ENCODE data around the gene AFG3L2. TPM values are rescaled to one million over a fixed set of nuclear protein-coding genes. Genes with fewer than 3 reads are reported as not detected.
"Not testable (repeated sequence)": the region's sequence is repeated elsewhere in the genome, so short reads cannot be mapped to it uniquely, and the experiment has no call there.

The AFG3L2 gene
- total and polyA plus RNA-seq, 2 experiments from 2014 or later = 50.3 to 105 TPM

GRCh38 chr18:12384261-12384660 lies 7.2 kb upstream of the AFG3L2 start (continued):
- TF ChIP-seq REST (IDR thresholded peaks at IDR 0.05; ENCODE audit: unreplicated experiment) = no peak
- TF ChIP-seq CTCF (conservative IDR thresholded peaks at IDR 0.05; ENCODE audit: low read depth in 2 of 2) = no peak

GRCh38 chr18:12383759-12384158 lies 6.7 kb upstream of the AFG3L2 start:
- not testable (repeated sequence) for DNase-seq (ENCODE audit: low spot score); H3F3A ChIP-seq (replicated peaks; ENCODE audit: low read depth); ATAC-seq; H3K4me2 ChIP-seq; H3K4me3 ChIP-seq; H3K36me3 ChIP-seq (ENCODE audit: insufficient read depth); H4K20me1 ChIP-seq (replicated peaks; ENCODE audit: insufficient read depth); H3K4me1 ChIP-seq (ENCODE audit: insufficient read depth); H3K79me2 ChIP-seq (replicated peaks; ENCODE audit: insufficient read depth); H3K4me3 Mint-ChIP-seq; H3K27ac ChIP-seq (ENCODE audit: low read depth); H2AFZ ChIP-seq; H3K36me3 Mint-ChIP-seq (ENCODE audit: low read depth); H3K27ac Mint-ChIP-seq; H3K9me2 ChIP-seq (ENCODE audit: insufficient read depth); H3K27me3 Mint-ChIP-seq (ENCODE audit: insufficient read depth, low read depth, poor library complexity); H3K9me3 Mint-ChIP-seq; H3K4me1 Mint-ChIP-seq; H3K27me3 ChIP-seq (ENCODE audit: insufficient read depth)

- not testable (repeated sequence) for H3K36me3 Mint-ChIP-seq (ENCODE audit: low read depth); H3K9me2 ChIP-seq (ENCODE audit: insufficient read depth); H3K4me3 ChIP-seq; H3K27me3 ChIP-seq (ENCODE audit: insufficient read depth); H3K4me3 Mint-ChIP-seq; H3K79me2 ChIP-seq (replicated peaks; ENCODE audit: insufficient read depth); DNase-seq (ENCODE audit: low spot score); H4K20me1 ChIP-seq (replicated peaks; ENCODE audit: insufficient read depth); H3K4me1 ChIP-seq (ENCODE audit: insufficient read depth); H3K27me3 Mint-ChIP-seq (ENCODE audit: insufficient read depth, low read depth, poor library complexity); ATAC-seq; H3K9me3 Mint-ChIP-seq; H2AFZ ChIP-seq; H3K27ac Mint-ChIP-seq; H3K36me3 ChIP-seq (ENCODE audit: insufficient read depth); H3F3A ChIP-seq (replicated peaks; ENCODE audit: low read depth); H3K4me1 Mint-ChIP-seq; H3K27ac ChIP-seq (ENCODE audit: low read depth); H3K4me2 ChIP-seq
Measured at GRCh38 chr18:12382221-12382814, 5.3 kb upstream of the AFG3L2 start.

GRCh38 chr18:12378198-12378558 lies 1.2 kb upstream of the AFG3L2 start:
- peaks cover 35% of the 10 kb centered on the region for H3K79me2 ChIP-seq (replicated peaks; ENCODE audit: insufficient read depth)
- H3K27ac ChIP-seq (ENCODE audit: low read depth) = peak overlapping the region; percentile 98
- 0 out of 2 replicates have a peak, but pooled peaks cover 16% of the 10 kb centered on the region for H3F3A ChIP-seq (replicated peaks; ENCODE audit: low read depth)
- H3K4me1 ChIP-seq (ENCODE audit: insufficient read depth) = peaks cover 28% of the 10 kb centered on the region
- peak overlapping the region; percentile 100 for H3K27ac Mint-ChIP-seq
- H3K4me1 Mint-ChIP-seq = peaks cover 26% of the 10 kb centered on the region
- peak overlapping the region; percentile 75 for H3K4me2 ChIP-seq
- not testable (repeated sequence) for H3K27me3 ChIP-seq (ENCODE audit: insufficient read depth); H3K27me3 Mint-ChIP-seq (ENCODE audit: insufficient read depth, low read depth, poor library complexity); H3K36me3 Mint-ChIP-seq (ENCODE audit: low read depth); H3K9me3 Mint-ChIP-seq; H3K9me2 ChIP-seq (ENCODE audit: insufficient read depth); ATAC-seq; H3K36me3 ChIP-seq (ENCODE audit: insufficient read depth)
- peak overlapping the region; percentile 57 for H3K4me3 ChIP-seq
- peaks cover 21% of the 10 kb centered on the region for H4K20me1 ChIP-seq (replicated peaks; ENCODE audit: insufficient read depth)
- H3K4me3 Mint-ChIP-seq = peak overlapping the region; percentile 96
- H2AFZ ChIP-seq = peak overlapping the region; percentile 78; the same call in 1 of the 2 replicates
- DNase-seq (ENCODE audit: low spot score) = peak; percentile 46
